ENCODE data around the gene EHMT1. TPM values are rescaled to one million over a fixed set of nuclear protein-coding genes. Genes with fewer than 3 reads are reported as not detected.

Gene EHMT1
- total and polyA plus RNA-seq, 2 donors (not counting 1 experiment from before 2014, with no cell fraction given), result 101 to 394 TPM

GRCh38 chr9:137762414-137763061 lies 143.7 kb downstream of the EHMT1 start:
- Histone ChIP-seq H3K4me1 (ENCODE audit: control insufficient read depth in 2 of 2, insufficient read depth in 2 of 2, low read length in 2 of 2) (peaks cover 57 to 61% of the 10 kb centered on the region in 2 donors), H3K9ac (ENCODE audit: low read length) (peak overlapping the region; percentile 35), H2AFZ (ENCODE audit: insufficient read depth, low read depth, low read length, poor library complexity, severe bottlenecking) (peak overlapping the region; percentile 34), H3K36me3 (replicated peaks in 1 of 2; ENCODE audit: control extremely low read depth in 1 of 2, control insufficient read depth in 1 of 2, extremely low read depth in 1 of 2, insufficient read depth in 2 of 2, low read length in 1 of 2) (peaks cover 0 to 51% of the 10 kb centered on the region in 2 experiments), H3K27ac (ENCODE audit: low read length in 2 of 2) (peak overlapping the region; percentile 88), H3K4me3 (ENCODE audit: control extremely low read depth in 1 of 5, extremely low read depth in 1 of 5, insufficient read depth in 1 of 5, low read depth in 2 of 5, low read length in 4 of 5) (peak overlapping the region in 1 of 5 experiments; percentile 47), H3K4me2 (replicated peaks; ENCODE audit: low read depth, low read length, poor library complexity, severe bottlenecking) (peak overlapping the region; percentile 74), H3K27me3 (replicated peaks in 1 of 4; ENCODE audit: control extremely low read depth in 1 of 4, control insufficient read depth in 3 of 4, insufficient read depth in 4 of 4, low read length in 3 of 4) (no peaks in the 10 kb centered on the region), H3K9me3 (ENCODE audit: control extremely low read depth in 1 of 3, control insufficient read depth in 2 of 3, insufficient read depth in 1 of 3, low read length in 2 of 3) (peaks cover 0 to 15% (median 0%) of the 10 kb centered on the region in 3 donors), H3K79me2 (ENCODE audit: control insufficient read depth, insufficient read depth, low read length) (peaks cover 50% of the 10 kb centered on the region), H4K20me1 (ENCODE audit: control insufficient read depth, insufficient read depth, low read length, poor library complexity, severe bottlenecking) (no peaks in the 10 kb centered on the region)
- H3K27me3 Mint-ChIP-seq, result no peaks in the 10 kb centered on the region
- ChIA-PET CTCF (interaction anchor here (0.9 to 3.2 kb wide), 5 partner anchors 10 to 90 kb away, joined by 3 to 18 read pairs (median 3); no protein-coding TSS in a partner anchor), POLR2A (interaction anchor here (0.6 to 2.4 kb wide), 4 partner anchors 10 to 41 kb away, joined by 3 to 11 read pairs (median 4); no protein-coding TSS in a partner anchor)
- intact Hi-C loops (cut with micrococcal nuclease), result no loop called here
- DNase-seq, result peak; percentile 74
- H3K4me3 Mint-ChIP-seq, result peak overlapping the region; percentile 79
- WGBS (ENCODE audit: insufficient coverage), result 53% methylated on average over 21 of the region's 21 CpGs
- peaks cover 68% of the 10 kb centered on the region for H3K4me1 Mint-ChIP-seq
- H3K27ac Mint-ChIP-seq, result peak overlapping the region; percentile 94
- H3K9me3 Mint-ChIP-seq (ENCODE audit: insufficient read depth), result no peaks in the 10 kb centered on the region
- peak; percentile 41 for ATAC-seq (ENCODE audit: low read depth)
- no peak for TF ChIP-seq EZH2 (IDR thresholded peaks at IDR 0.05; ENCODE audit: borderline replicate concordance, insufficient read depth, low read depth, low read length, poor library complexity, severe bottlenecking)
- no peak for TF ChIP-seq CTCF (IDR thresholded peaks at IDR 0.05)
